Glomerular visceral epithelial cell (primary cell): ENCODE measurements around the gene SVOPL.

Experiments used
- DNase-seq: peaks from one replicate; pipeline ENCODE4 v3.0.0-alpha.2; 2016; ENCODE audit errors: extremely low spot score

SVOPL gene

GRCh38 chr7:138564365-138564764 is 136.8 kb downstream of the SVOPL start:
- DNase-seq: no peak

- no peak for DNase-seq
Measured at GRCh38 chr7:138563808-138564207, 137.4 kb downstream of the SVOPL start.

GRCh38 chr7:138559448-138559847 is 141.7 kb downstream of the SVOPL start:
- no peak for DNase-seq

- no peak for DNase-seq
Measured at GRCh38 chr7:138556771-138557484, 144.2 kb downstream of the SVOPL start.

GRCh38 chr7:138555684-138556083 is 145.5 kb downstream of the SVOPL start:
- DNase-seq: no peak

GRCh38 chr7:138554674-138555073 is 146.5 kb downstream of the SVOPL start:
- DNase-seq: no peak

GRCh38 chr7:138553805-138554204 is 147.4 kb downstream of the SVOPL start:
- DNase-seq: no peak

GRCh38 chr7:138551102-138551501 is 150.1 kb downstream of the SVOPL start:
- DNase-seq: no peak

- DNase-seq: no peak
Measured at GRCh38 chr7:138550337-138550736, 150.8 kb downstream of the SVOPL start.

- no peak for DNase-seq
Measured at GRCh38 chr7:138549082-138549481, 152.1 kb downstream of the SVOPL start.

- DNase-seq: no peak
Measured at GRCh38 chr7:138546829-138547228, 154.3 kb downstream of the SVOPL start.

GRCh38 chr7:138546064-138546619 is 155.0 kb downstream of the SVOPL start:
- no peak for DNase-seq

GRCh38 chr7:138545123-138545522 is 156.0 kb downstream of the SVOPL start:
- DNase-seq: no peak
